DOHH2 (cell line): Measurements from ENCODE around the gene FLACC1.

Source experiments
- EZH2phosphoT487 ChIP-seq: fragments of 200-600 bp; sonication (generic); IDR thresholded peaks from 2 replicates; pipeline ENCODE4 v1.6.1; 2017; ENCODE audit warnings: borderline replicate concordance, mild to moderate bottlenecking, antibody characterized with exemption, low read length, moderate library complexity, mixed read lengths
- TF ChIP-seq, protein P1 (sequence below): fragments of 200-600 bp; sonication (generic); IDR thresholded peaks from one replicate; pipeline ENCODE4 v1.5.1; 2014; ENCODE audit warnings: antibody characterized with exemption, mild to moderate bottlenecking, low read depth, low read length; ENCODE audit not compliant: poor library complexity, severe bottlenecking

DNA sequence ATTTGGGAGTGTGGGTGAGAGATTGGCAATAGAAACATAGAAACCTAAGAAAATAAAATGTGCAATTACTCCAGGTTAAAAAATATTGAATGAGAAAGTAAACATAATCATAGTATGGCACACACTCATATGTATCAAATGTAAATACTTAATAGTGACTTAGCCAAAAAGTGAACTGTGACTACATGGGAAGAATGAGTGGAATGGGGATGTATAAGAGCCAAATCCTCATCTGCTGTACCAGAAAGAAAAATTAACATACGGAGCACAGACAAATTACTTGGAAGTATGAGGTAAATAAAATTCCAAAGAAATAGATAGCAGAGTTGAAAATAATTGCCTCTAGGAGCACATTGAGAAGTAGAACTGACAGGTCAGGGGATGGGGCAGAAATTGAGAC is 4.0 kb downstream of the FLACC1 start:
- TF ChIP-seq, protein P1, sequence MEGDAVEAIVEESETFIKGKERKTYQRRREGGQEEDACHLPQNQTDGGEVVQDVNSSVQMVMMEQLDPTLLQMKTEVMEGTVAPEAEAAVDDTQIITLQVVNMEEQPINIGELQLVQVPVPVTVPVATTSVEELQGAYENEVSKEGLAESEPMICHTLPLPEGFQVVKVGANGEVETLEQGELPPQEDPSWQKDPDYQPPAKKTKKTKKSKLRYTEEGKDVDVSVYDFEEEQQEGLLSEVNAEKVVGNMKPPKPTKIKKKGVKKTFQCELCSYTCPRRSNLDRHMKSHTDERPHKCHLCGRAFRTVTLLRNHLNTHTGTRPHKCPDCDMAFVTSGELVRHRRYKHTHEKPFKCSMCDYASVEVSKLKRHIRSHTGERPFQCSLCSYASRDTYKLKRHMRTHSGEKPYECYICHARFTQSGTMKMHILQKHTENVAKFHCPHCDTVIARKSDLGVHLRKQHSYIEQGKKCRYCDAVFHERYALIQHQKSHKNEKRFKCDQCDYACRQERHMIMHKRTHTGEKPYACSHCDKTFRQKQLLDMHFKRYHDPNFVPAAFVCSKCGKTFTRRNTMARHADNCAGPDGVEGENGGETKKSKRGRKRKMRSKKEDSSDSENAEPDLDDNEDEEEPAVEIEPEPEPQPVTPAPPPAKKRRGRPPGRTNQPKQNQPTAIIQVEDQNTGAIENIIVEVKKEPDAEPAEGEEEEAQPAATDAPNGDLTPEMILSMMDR: no peak
- TF ChIP-seq EZH2phosphoT487: no peak
